Stimulated activated CD8-positive, alpha-beta memory T cell treated with anti-CD3 and anti-CD28 coated beads, Interleukin-4, amount 100 ng/mL, for 48 hours (primary cell): ENCODE data around the gene PSENEN.
A peak's percentile ranks its signal among the peaks of the same experiment; 100 is the strongest.

Experiments used
- DNase-seq: peaks from one replicate; pipeline ENCODE4 v3.0.0-alpha.2; 2020

PSENEN gene, protein sequence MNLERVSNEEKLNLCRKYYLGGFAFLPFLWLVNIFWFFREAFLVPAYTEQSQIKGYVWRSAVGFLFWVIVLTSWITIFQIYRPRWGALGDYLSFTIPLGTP

DNA sequence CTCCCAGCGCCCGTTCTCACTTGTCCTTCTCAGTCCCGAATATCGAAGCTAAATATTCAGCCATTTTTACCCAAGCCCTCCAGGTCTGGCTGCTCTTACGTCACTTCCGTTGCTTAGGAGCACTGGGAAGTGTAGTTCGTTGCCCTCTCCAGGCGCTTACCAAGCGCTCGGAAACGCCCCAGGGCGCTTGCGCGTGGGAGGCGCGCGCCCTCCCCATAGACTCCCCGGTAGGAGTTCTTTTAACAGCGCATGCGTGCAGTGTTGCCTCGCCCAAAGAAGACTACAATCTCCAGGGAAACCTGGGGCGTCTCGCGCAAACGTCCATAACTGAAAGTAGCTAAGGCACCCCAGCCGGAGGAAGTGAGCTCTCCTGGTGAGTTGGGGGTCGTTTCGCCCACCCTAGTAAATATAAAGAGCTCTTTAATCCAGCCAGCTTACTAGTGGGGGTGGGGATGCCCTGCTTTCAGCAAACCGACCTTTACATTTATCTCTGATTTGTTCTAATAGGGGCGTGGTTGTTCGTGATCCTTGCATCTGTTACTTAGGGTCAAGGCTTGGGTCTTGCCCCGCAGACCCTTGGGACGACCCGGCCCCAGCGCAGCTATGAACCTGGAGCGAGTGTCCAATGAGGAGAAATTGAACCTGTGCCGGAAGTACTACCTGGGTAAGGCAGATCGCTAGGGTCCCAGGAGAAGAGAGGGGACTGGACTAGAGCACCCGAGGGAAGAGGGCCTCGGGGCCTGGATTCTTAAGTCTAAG is at the start of gene PSENEN, which contains the start of gene U2AF1L4:
PSENEN (plus strand) TSS at position 324 of the 759 bp plus-strand sequence; CDS start at position 604, 280 bp downstream.
U2AF1L4 (minus strand) TSS at position 91 of the 759 bp plus-strand sequence; CDS start at position 64, 27 bp downstream.
- DNase-seq = peak; percentile 93

DNA sequence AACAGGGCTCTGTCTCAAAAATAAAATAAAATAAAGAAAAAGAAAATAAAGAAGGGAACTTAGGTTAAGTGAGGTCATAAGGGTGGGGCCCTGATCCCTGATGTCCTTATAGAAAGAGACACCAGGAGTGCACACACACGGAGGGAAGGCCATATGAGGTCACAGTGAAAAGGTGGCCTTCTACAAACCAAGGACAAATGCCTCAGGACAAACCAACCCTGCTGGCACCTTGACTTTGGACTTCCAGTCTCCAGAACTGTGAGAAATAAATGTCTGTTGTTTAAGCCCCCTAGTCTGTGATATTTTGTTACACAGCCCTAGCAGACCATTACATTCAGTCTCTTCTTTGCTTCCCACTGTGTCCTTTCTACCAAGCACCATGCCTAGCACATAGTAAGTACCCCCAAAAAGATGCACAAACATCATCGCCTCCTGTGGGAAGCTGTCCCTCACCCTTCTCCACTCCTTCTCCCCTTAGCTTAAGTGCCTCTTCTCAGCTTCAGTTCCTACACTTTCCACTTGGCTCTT is 49.5 kb upstream of the PSENEN start:
- DNase-seq = no peak

DNA sequence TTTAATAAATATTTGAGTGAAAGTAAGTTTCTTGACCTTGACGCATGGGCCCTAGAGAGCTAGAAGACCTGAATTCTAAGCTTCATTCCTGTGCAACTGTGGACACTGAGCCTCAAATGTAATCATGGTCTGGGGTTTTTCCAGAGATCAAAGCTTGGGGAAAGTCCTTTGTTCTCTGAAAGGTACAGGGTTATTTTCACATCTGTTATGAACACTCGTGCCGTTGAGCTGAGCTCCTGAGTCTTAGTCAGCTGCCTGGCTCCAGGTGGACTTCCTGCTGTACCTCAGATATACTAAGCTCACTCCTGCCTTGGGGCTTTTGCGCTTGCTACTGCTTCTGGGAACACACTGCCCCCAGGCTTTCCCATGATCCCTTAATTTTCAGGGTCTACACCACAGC is 48.6 kb upstream of the PSENEN start:
- DNase-seq = no peak

DNA sequence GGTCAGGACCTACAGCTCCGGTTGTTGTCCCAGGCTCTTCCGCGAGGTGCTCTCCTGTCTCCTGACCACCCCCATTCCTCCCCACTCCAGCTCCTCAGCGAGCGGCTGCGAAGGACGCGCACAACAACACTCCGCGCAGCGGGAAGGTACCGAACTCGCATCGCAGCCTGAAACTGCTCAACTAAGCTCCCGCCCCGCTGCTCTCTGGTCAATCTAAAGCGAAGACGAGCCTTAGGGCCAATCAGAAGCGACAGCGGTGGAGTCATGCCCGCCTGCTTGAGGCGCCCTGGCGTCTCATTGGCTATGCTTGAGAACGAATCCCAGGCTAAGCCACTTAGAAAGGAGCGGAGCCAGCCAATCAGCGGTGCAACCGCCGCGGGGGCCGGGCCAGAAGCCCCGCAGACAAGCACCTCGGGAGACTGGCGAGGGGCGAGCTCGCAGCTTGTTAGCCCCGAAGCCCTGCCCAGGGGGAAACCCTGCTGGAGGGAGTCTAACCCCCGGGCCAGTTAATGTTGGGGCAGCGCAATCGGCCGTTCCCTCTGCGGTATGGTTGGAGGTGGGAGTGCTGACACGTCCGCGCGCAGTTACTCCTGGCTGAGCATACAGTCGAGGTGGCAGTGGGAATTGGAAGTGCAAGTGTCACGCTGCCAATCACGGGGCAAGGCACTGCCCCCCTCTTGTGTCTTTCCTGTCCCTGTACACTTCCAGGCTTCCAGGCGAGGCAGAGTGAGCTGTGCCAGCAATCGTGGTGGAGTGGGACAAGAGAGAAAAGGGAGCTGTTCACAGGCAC is 43.0 kb upstream of the PSENEN start:
- DNase-seq = peak; percentile 93

DNA sequence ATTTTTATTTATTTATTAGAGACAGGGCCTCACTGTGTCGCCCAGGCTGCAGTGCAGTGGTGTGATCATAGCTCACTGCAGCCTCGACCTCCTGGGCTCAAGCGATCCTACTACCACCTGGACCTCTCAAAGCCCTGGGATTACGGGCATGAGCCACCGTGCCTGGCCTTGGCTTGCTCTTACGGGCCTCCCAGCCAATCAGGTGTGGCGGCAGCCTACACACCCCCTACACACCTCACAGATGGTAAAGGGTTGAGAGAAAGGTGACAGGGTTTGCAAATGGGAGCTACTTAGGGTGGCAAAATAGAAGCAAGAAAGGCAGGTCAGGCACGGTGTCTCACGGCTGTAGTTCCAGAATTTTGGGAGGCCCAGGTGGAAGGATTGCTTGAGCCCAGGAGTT is 42.1 kb upstream of the PSENEN start:
- no peak for DNase-seq

DNA sequence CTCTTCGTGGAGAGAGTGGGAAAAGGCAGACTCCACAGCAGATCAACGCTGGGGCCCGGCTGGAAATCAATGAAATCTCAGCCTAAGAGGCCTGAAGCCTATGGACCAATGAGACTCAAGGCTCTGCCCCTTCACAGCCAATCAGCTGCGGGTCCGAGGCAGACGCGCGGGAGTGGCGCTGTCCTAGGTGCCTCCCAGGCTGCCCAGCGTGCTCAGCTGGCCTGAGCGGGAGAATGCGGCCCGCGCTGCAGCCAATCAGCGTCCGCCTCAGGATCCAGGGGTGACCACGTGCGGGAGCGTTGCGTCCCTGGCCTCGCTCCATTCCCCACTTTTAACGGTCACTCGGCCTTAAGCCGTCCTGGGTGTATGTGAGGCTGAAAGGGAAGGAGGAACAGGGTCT is 41.2 kb upstream of the PSENEN start, which contains the start of gene ZBTB32:
ZBTB32 (plus strand) TSS at position 341 of the 400 bp plus-strand sequence. CDS start 10,069 bp downstream, outside the sequence.
- peak; percentile 45 for DNase-seq

DNA sequence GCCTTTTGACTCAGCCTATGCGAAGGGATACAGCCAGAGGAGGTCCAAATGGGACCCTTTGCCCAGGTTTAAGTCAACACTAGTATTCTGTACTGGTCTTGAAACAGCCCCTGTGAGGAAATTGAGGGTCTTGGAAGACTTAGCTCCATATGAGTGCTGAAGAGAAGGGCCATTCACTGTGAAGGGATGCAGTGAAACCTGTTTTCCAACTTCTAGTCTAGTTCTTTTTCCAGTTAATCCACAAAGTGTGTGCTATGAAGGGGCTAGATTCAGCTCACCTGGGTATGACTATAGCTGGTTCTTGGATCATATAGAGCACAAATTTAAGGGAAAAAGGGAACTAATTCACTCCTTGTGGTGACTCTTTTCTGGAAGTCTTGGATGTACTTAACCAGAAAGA is 37.1 kb upstream of the PSENEN start:
- no peak for DNase-seq

DNA sequence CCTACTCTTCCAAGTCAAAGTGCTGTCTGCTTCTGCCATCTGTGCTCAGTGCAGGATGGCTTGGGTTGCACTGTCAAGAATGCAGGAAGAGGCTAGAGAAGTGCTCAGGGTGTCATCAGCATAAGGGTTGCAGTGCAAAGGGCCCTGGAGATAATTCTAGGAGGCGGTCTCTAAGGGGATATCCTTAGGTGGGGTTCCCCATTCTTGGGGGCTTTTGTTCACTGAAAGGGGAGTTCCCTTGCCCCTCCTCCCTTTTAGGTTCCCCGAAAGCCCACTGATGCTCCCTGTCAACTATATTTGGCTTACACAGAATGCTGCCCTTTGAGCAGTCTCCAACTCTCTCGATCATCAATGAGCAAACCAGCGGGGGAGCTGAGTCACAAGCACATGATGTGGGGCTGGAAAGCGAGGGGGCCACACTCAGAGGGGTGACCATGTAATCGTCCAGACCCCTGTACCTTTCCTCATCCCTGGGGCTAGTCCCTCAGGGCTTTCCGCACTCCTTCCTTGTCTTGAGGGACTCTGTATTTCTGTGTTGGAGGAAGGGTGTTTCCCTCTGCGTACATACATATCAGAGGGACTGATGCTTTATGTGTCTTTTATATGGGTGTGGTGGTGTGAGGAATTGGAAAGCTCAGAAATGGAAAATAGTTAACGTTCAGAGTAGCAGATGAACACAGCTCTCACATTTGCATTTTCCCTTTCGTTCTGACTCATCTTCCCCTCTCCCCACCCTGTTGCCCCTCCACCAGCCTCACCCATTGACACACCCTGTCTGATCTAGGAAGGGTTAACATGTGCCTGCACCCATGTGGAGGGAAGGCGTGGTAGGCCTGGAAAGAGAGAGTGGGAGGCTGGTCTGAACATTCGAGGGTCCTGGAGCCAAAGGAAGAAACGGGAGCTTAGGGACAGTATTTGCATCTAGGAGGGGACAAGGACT is 34.4 kb upstream of the PSENEN start:
- DNase-seq = peak; percentile 84

DNA sequence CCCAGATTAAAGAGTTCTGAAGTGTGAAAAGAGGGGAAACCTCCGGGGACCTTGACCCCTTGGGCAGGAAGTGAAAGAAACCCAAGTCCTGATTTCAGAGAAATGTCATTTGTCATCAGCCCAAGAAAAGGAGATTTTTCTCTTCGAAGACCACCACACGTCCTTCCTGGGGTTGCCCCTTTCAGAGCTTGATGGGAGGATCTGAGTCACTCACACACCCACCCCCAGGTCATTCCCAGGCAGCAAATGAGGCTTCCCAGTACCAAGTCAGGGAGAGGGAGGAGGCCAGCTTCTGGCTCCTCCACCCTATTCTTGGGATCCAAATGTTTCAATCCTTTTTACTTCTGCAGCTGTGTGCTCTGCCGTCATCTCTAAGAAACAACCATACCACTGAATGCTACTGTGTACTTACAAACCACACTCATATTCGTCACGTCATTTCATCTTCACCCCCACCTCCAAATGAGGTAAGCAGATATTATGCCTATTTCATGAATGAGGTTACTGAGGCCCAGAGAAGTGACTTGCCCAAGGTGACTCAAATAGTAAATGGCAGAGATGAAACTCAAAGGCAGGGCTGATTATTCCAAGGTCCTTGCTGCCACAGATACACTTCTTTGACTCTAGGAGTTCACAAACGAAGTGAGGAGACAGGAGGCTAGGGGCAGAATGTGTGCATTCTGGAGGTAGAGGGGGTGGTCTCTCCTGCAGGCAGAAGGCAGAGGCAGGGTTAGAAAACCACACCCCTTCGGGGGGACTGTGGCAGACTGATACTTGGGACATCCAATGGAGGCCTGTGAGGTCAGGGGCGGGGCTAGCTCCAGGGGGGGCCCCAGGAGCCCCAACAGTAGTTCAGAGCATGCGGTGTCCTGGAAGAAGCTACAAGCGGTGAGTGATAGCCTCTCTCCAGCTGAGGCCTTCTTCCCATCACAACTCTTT is 32.6 kb upstream of the PSENEN start:
- DNase-seq = peak; percentile 90

DNA sequence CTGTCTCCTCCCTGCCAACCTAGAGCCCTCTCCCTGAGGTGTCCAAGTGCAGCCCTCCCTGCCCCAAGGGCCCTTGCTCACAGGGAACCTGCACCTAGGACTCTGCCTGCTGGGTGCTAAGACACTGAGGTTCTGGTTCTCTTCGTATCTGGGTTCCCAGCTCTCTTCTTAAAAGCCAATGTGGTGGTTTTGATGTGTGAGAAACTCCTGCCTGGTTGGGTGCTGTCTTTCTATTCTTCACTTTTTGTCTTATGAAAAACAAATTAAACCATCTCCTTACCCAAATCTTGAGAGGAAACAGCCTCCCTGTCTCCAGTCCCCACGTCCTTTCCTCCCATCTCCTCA is 32.0 kb upstream of the PSENEN start:
- DNase-seq = no peak

DNA sequence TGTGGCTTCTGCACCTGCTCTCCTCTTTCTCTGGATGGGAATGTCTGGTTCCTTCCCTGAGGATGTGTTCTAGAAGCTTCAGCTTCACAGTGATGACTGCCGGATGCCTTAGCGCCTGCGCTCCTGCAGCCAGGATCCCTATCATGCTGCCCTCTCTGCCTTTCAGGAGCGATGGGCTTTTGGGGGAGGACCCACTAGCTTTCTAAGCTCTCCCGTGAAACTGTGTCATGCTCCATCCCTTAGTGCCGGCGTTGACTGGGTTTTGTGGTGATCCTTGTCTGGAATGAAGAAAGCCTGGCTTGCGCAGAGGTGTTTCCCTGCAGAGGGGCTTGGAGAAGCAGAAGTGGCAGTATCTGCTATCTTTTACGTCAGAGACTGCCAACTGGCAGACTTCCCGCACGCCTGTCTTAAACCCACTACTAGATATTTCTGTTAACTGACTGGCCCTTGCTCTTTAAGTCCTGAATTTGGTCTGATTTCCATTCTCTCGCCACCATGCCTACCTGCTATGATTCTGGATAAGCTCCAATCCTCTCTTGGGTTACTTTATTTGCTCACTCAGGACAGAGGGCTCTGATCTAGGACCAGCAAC is 31.5 kb upstream of the PSENEN start:
- peak; percentile 40 for DNase-seq

DNA sequence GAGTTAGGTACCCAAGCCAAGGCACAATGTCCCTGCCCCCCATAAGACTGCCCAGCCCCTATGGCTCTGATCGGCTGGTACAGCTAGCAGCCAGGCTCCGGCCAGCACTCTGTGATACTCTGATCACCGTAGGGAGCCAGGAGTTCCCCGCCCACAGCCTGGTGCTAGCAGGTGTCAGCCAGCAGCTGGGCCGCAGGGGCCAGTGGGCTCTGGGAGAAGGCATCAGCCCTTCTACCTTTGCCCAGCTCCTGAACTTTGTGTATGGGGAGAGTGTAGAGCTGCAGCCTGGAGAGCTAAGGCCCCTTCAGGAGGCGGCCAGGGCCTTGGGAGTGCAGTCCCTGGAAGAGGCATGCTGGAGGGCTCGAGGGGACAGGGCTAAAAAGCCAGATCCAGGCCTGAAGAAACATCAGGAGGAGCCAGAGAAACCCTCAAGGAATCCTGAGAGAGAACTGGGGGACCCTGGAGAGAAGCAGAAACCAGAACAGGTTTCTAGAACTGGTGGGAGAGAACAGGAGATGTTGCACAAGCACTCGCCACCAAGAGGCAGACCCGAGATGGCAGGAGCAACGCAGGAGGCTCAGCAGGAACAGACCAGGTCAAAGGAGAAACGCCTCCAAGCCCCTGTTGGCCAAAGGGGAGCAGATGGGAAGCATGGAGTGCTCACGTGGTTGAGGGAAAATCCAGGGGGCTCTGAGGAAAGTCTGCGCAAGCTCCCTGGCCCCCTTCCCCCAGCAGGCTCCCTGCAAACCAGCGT is 30.7 kb upstream of the PSENEN start:
- peak; percentile 64 for DNase-seq

DNA sequence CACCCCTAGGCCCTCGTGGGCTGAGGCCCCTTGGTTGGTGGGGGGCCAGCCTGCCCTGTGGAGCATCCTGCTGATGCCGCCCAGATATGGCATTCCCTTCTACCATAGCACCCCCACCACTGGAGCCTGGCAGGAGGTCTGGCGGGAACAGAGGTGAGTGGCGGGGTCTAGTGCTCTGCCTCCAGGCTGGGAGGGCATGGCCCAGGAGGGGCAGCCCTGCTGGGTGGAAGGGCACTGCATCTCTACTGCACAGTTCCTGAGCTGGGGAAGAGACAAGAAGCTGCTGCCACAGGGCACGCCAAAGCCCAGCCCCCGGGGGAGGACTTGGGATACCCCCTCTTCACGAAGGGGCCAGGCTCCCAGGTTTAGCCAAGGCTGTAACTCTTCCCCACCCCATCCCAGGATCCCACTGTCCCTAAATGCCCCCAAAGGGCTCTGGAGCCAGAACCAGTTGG is 30.1 kb upstream of the PSENEN start:
- DNase-seq = peak; percentile 39

DNA sequence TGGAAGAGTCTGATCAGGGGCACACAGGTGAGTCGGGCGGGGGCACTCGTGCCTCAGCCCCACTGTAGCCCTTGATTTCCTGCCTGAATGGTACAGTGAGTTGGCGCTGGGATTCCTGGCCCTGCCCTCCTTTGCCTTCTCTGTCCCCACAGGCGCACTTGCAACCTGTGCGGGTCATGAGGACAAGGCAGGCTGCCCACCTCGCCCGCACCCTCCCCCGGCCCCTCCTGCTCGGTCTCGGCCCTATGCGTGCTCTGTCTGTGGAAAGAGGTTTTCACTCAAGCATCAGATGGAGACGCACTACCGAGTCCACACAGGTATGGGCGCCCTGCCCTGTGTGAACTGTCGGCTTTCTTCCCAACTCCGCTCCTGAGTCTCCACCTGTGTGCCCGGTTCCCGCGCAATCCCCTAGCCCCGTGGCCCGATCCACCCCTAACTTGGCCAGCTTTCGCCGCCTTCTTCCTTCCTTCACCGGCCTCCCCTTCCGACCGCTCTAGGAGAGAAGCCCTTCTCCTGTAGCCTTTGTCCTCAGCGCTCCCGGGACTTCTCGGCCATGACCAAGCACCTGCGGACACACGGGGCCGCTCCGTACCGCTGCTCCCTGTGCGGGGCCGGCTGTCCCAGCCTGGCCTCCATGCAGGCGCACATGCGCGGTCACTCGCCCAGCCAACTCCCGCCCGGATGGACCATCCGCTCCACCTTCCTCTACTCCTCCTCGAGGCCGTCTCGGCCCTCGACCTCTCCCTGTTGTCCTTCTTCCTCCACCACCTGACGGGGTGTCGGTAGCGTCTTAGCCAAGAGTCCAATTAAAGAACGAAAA is 29.3 kb upstream of the PSENEN start:
- DNase-seq = peak; percentile 54

DNA sequence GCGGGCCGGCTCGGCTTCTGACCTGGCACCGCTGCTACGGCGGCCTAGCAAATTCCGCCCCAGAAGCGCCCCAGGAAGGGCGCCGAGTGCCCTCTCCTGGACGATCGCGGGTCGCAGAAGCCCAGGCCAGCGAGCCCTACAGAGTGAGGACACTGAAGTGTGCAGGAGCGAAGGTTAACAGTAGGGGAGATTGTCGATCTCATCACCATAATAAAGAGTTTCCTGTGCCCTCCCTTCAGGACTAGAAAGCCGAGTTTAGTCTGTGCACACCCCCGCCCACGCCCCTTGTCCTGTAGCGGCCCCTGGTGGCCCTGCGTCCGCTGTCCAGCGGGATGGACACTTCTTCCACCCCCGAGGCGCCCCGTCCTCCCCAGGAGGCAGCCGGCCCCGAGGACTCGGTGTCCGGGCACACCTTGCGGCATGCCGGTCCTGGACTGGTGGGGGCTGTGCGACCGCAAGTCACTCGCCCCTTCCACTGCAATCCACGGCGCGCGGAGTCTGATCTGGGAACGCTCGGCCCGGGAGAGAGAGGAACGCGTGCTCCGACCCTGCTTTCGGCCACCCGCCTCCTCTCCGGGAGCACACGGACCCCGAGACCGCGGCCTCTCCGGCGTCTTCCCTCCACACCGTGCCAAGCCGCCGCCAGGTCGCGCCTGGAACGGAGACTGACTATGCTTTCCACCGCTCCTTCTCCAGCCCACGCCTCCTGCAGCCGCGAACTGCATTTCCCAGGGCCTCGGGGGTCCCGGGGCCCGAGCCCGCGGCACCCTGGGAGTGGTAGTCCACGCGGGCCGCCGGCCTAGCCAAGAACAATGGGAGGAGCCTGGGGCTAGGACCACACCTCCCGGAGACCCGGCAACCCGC is 28.4 kb upstream of the PSENEN start:
- peak; percentile 96 for DNase-seq

DNA sequence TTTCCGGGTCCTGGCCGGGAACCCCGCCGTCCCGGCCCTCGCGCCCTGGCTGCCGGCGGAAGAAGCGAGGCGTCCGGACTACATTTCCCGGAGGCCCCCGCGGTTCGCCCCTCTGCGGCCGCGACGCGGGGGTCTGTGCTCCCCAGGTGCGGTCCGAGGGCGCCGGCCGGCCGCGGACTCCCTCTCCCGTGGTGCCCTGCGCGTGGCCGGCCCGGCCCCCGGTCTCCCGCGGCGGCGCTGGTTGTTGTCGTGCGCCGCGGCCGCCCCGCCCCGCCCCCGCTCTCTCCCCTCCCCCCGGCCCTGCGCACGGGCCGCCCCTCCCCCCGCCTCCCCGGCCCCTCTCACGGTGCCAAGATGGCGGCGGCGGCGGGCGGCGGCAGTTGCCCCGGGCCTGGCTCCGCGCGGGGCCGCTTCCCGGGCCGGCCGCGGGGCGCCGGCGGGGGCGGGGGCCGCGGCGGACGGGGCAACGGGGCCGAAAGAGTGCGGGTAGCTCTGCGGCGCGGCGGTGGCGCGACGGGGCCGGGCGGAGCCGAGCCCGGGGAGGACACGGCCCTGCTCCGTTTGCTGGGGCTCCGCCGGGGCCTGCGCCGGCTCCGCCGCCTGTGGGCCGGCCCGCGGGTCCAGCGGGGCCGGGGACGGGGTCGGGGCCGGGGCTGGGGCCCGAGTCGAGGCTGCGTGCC is 27.6 kb upstream of the PSENEN start, which contains the start of gene KMT2B:
KMT2B (plus strand) TSS at position 339 of the 680 bp plus-strand sequence; CDS start at position 355, 16 bp downstream.
- DNase-seq = no peak
